Heart left ventricle (tissue), 16 donors: Measurements from ENCODE around the gene VPS33B. TPM values are rescaled to one million over a fixed set of nuclear protein-coding genes. Genes with fewer than 3 reads are reported as not detected.
A peak's percentile ranks its signal among the peaks of the same experiment; 100 is the strongest.

Experiments
- ATAC-seq, 4 donors: fragments of 200-7000 bp; cut with Tn5 transposase; one replicate each; pipeline ENCODE4 v1.9.1; 2020 to 2022; ENCODE audit warnings: moderate library complexity in 4 of 4, mild to moderate bottlenecking in 3 of 4, moderate number of reproducible peaks in 1 of 4
- DNase-seq, 5 donors: peaks; one replicate each; pipeline ENCODE4 v3.0.0-alpha.2; 2020
- H3K27ac ChIP-seq, 12 donors: fragments of 200-600 bp; sonication (generic) in 4 of 12; one replicate each; pipeline versions ENCODE4 v1.5.0 to v1.8.0; 2016 to 2022; ENCODE audit warnings: mild to moderate bottlenecking in 2 of 12
- H3K27me3 ChIP-seq, 9 donors: fragments of 200-600 bp; sonication (generic) in 2 of 9; one replicate each; pipeline versions ENCODE4 v1.5.1 to v1.8.0; 2016 to 2022; ENCODE audit warnings: mild to moderate bottlenecking in 3 of 9
- H3K36me3 ChIP-seq, 9 donors: fragments of 200-600 bp; sonication (generic) in 2 of 9; one replicate each; pipeline versions ENCODE4 v1.5.0 to v1.8.0; 2018 to 2022; ENCODE audit warnings: mild to moderate bottlenecking in 2 of 9
- H3K4me1 ChIP-seq, 12 donors: fragments of 200-600 bp; sonication (generic) in 4 of 12; one replicate each; pipeline versions ENCODE4 v1.5.0 to v1.8.0; 2016 to 2022; ENCODE audit warnings: mild to moderate bottlenecking in 3 of 12
- H3K4me3 ChIP-seq, 12 donors: fragments of 200-600 bp; sonication (generic) in 4 of 12; one replicate each; pipeline versions ENCODE4 v1.5.0 to v1.8.0; 2017 to 2022; ENCODE audit warnings: mild to moderate bottlenecking in 9 of 12, moderate library complexity in 4 of 12
- H3K9me3 ChIP-seq, 12 donors: fragments of 200-600 bp; sonication (generic) in 4 of 12; one replicate each; pipeline versions ENCODE4 v1.5.0 to v1.8.0; 2016 to 2022; ENCODE audit warnings: mild to moderate bottlenecking in 1 of 12
- POLR2A ChIP-seq, 2 donors: fragments of 450-650 bp; IDR thresholded peaks; one replicate each; pipeline ENCODE4 v1.6.1; 2017; ENCODE audit warnings: antibody characterized with exemption in 2 of 2, mild to moderate bottlenecking in 2 of 2, moderate library complexity in 2 of 2
- WGBS, 4 donors: extraction: QIAGEN DNeasy Blood & Tissue Kit in 2 of 4; methylation state at CpG; one replicate each; pipeline versions ENCODE4 v1.1.5 to v1.1.7; 2013 to 2018; 5-methylcytosine and 5-hydroxymethylcytosine counted together
- intact Hi-C, 10 donors: fragments of 100-400 bp; cut with DNase I; formaldehyde crosslinking; loops; one replicate each; pipeline versions ENCODE4 v1.11.1 to v1.14.2; 2022
- polyA plus RNA-seq, 2 donors: library from polyadenylated mRNA; stranded (reverse); fragments of 200-250 nt; gene quantifications; one replicate each; pipeline ENCODE4 v1.2.3, GENCODE V29; 2013
- total RNA-seq, 9 donors: library from RNA; depleted of rRNA in 2 of 9; stranded (reverse); fragments of >200 nt in 2 of 9; fragmentation: NEBNext Ultra II Directional in 3 of 9; extraction: Animal tissue kit (Norgen Biotek cat#: 25700) in 3 of 9; gene quantifications; one replicate each; pipeline versions ENCODE4 v1.1.0 to v1.2.4, GENCODE V29; 2016 to 2023
- TF ChIP-seq, protein P1 (sequence below), 12 donors: fragments of 200-600 bp; sonication (generic) in 4 of 12; IDR thresholded peaks; one replicate each; pipeline versions ENCODE4 v1.5.0 to v1.8.0; 2018 to 2022; ENCODE audit warnings: antibody characterized with exemption in 12 of 12, mild to moderate bottlenecking in 5 of 12
- donor health status: ischemic (EF 13 %, LVEDD 7.1; RV severe dilation, severe dysfunction).
- donor health status: healthy with polysubstance abuse.
- donor health status: DM: no; HTN: yes; CAD: no.
- donor health status: DM: no; HTN: no; CAD: no.
- donor health status: ischemic (EF 25% LVEDD 6.9; RV normal size, moderate dysfunction).
- donor health status: ischemic (EF 25% LVEDD 5.7; RV mildly dilated, moderate dysfunction).
- donor health status: healthy.
- donor health status: DM: yes; HTN: yes; CAD: no.
- donor health status: ischemic (EF 35%, LVEDD 5.7; RV mildly dilated, moderate dysfunction).
- donor health status: nonischemic (EF 11% LVEDD 7.7; RV severe dilation, severe dysfunction).
- donor health status: DM: yes; HTN: yes; CAD: no.
- donor health status: PGD.
- donor health status: ischemic (EF 29% LVEDD 5.4; RV normal size, mild dysfunction).
- donor health status: nonischemic (EF 23%, LVEDD 6.1; RV moderate dilation, normal function).

VPS33B gene
- total and polyA plus RNA-seq, 11 donors, result 2.9 to 8.2 (median 5.7) TPM

DNA sequence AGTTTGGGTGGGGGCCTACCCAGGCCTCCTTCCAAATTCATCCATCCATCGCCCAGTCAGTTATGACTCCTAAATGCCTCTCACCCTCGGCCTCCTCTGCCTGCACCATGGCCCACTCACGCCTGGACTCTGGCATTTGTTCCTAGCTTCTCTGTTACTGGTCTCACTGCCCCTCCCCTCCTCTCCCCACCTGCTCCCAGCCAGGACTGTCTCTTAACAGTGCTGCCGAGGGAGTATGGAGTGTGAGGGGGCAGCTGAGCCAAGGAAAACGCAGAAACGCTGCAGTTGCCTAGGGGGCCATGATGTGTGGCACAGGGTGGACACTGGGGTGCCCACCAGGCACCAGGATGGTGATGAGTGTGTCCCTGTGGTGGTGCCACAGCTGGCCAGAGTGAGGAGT lies 64.6 kb downstream of the VPS33B start:
- no peak for TF ChIP-seq POLR2A (IDR thresholded peaks at IDR 0.05)
- TF ChIP-seq, protein P1, sequence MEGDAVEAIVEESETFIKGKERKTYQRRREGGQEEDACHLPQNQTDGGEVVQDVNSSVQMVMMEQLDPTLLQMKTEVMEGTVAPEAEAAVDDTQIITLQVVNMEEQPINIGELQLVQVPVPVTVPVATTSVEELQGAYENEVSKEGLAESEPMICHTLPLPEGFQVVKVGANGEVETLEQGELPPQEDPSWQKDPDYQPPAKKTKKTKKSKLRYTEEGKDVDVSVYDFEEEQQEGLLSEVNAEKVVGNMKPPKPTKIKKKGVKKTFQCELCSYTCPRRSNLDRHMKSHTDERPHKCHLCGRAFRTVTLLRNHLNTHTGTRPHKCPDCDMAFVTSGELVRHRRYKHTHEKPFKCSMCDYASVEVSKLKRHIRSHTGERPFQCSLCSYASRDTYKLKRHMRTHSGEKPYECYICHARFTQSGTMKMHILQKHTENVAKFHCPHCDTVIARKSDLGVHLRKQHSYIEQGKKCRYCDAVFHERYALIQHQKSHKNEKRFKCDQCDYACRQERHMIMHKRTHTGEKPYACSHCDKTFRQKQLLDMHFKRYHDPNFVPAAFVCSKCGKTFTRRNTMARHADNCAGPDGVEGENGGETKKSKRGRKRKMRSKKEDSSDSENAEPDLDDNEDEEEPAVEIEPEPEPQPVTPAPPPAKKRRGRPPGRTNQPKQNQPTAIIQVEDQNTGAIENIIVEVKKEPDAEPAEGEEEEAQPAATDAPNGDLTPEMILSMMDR (IDR thresholded peaks at IDR 0.05), result no peak
- H3K4me3 ChIP-seq, result peak overlapping the region in 8 of 12 donors; percentile 65 to 86 (median 73)
- no peak for DNase-seq
- 62 to 82% (median 72%) methylated on average over 6 of the region's 6 CpGs for WGBS, 4 donors
- no peaks in the 10 kb centered on the region for H3K27me3 ChIP-seq
- H3K27ac ChIP-seq, result peak overlapping the region in 3 of 12 donors; percentile 8 to 76 (median 66)
- peaks cover 0 to 43% (median 31%) of the 10 kb centered on the region in 9 donors for H3K36me3 ChIP-seq
- intact Hi-C loops, result loop anchor here (2.0 to 10.0 kb wide), 12 partner anchors 35 to 315 kb away; partner anchors contain the start of genes PRC1 (in 2 of the 10) and VPS33B (in 1 of the 10)
- no peaks in the 10 kb centered on the region for H3K9me3 ChIP-seq
- peaks cover 0 to 54% (median 29%) of the 10 kb centered on the region in 12 donors for H3K4me1 ChIP-seq
- ATAC-seq, result no peak

DNA sequence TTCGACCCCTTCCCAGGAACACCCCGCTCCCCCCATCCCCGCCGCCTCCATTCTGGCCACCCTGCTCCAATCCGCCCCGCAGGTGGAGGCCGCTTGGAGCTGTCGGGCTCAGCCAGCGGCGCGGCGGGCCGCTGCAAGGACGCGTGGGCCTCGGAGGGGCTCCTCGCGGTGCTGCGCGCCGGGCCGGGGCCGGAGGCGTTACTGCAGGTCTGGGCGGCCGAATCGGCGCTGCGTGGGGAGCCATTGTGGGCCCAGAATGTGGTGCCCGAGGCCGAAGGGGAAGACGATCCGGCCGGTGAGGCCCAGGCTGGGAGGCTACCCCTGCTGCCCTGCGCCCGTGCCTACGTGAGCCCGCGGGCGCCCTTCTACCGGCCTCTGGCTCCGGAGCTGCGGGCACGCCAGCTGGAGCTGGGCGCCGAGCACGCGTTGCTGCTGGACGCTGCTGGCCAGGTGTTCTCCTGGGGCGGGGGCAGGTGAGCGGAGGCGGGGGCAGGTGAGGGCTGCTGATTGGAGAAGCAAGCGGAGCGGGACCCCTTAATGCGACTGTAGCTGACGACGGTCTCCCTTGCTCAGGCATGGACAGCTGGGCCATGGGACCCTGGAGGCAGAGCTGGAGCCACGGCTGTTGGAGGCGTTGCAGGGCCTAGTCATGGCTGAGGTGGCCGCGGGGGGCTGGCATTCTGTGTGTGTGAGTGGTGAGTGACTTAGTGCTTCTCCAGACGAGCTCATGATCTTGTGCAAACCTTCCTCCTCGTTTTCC lies 65.2 kb downstream of the VPS33B start:
- peak overlapping the region; percentile 40 to 96 (median 70) for H3K4me3 ChIP-seq
- TF ChIP-seq, protein P1 (IDR thresholded peaks at IDR 0.05), result no peak
- intact Hi-C loops, result loop anchor here (2.0 to 10.0 kb wide), 12 partner anchors 35 to 315 kb away; partner anchors contain the start of genes PRC1 (in 2 of the 10) and VPS33B (in 1 of the 10)
- H3K4me1 ChIP-seq, result peaks cover 0 to 54% (median 29%) of the 10 kb centered on the region in 12 donors
- no peak for DNase-seq
- ATAC-seq, result peak in 2 of 4 donors; percentile 6 to 16
- no peaks in the 10 kb centered on the region for H3K9me3 ChIP-seq
- peak overlapping the region in 9 of 12 donors; percentile 1 to 85 (median 66) for H3K27ac ChIP-seq
- peaks cover 0 to 43% (median 35%) of the 10 kb centered on the region in 9 donors for H3K36me3 ChIP-seq
- WGBS, 4 donors, result 20 to 28% (median 26%) methylated on average over 21 to 63 of the region's 63 CpGs
- no peaks in the 10 kb centered on the region for H3K27me3 ChIP-seq

DNA sequence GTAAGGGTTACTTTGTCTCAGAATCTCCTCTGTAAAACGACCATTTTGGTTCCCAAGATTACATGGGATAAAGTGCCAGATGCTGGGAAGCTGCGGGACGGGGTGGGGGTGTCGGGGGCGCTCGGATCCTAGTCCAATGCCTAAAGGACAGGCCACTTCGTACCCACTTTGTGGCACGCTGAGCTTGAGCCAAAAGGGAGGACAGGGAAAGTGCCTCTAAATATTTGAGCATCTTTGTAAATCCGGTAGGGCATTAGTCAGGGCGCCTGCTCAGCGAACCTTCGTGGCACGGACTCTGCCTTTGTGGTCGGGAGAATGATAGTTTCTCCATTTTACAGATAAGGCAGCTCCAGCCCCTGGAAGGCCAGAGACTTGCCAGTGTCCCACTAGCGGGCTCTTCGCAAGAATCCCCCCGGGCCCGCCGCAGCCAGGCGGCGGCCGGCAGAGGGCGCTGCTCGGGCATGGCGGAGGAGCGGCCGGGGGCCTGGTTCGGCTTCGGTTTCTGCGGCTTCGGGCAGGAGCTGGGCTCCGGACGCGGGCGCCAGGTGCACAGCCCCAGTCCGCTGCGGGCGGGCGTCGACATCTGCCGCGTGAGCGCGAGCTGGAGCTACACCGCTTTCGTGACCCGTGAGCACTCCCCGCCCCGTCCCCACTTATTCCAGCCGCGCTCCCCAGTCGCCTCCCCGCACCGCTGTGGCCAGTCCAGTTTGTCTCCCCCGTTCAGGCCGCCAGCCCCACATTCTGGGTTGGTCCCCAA lies 65.9 kb downstream of the VPS33B start:
- H3K4me1 ChIP-seq, result peaks cover 0 to 54% (median 29%) of the 10 kb centered on the region in 12 donors
- DNase-seq, result peak; percentile 70 to 88 (median 78)

More for the DNA sequence above, 65.9 kb downstream of the VPS33B start:
- ATAC-seq, result peak in 2 of 4 donors; percentile 25 to 43
- Histone ChIP-seq H3K9me3 (no peaks in the 10 kb centered on the region), H3K27ac (peak overlapping the region in 8 of 12 donors; percentile 1 to 85 (median 66)), H3K4me3 (peak overlapping the region; percentile 40 to 96 (median 70)), H3K36me3 (peaks cover 0 to 43% (median 35%) of the 10 kb centered on the region in 9 donors), H3K27me3 (no peaks in the 10 kb centered on the region)
- 6 to 33% (median 8%) methylated on average over 9 to 56 of the region's 56 CpGs for WGBS, 4 donors
- no peak for TF ChIP-seq POLR2A (IDR thresholded peaks at IDR 0.05)
- TF ChIP-seq, protein P1 (IDR thresholded peaks at IDR 0.05), result peak; percentile 90 to 98 (median 94)
- intact Hi-C loops, result loop anchor here (1.0 to 10.0 kb wide), 13 partner anchors 36 to 316 kb away; partner anchors contain the start of genes PRC1 (in 2 of the 10) and VPS33B (in 1 of the 10)
